ENCODE data around the gene NLGN3.

The NLGN3 gene

DNA sequence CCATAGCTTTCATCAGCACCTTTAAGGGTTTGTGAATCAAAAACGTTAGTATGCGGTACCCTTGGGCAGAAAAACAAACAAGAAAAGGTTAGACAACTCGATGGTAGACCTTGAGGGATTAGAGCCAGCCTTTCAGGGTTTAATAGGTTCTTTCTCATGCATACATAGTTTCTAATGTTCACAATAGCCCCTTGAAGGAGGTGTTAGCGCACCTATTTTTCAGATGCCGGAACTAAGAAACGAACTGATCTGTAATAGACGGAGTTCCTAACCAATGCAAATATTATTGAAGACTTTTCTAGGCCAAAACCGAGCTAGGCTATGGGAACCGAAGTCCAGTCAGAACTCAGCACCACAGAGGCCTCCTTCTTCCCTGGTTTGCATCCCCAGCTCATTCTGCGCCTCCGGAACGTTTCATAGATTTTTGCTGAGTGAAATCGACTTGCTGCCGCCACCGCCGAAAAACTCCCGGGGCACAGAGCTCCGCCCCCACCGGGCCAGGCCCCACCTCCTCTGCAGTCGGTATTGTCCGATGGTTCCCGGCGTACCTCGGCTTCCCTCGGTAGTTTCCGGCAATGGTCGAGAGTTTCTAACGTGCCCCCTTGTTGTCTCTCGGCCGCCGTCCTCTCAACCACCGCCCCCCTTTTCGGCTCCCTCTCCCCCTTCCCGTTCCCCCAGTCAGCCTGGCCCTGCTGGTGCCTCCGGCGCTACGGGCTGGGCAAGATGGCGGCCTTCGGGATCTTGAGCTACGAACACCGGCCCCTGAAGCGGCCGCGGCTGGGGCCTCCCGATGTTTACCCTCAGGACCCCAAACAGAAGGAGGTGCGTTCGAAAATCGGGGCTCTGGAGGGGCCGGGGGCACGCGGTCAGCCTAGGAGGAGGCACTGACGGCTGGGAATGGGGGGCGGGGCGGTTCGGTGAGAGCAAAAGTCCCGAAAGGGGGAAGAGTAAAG is 26.3 kb upstream of the NLGN3 start, which contains the start of gene MED12:
TSS of gene MED12 (plus strand) at position 565 of the 953 bp plus-strand sequence. CDS start at position 724, 159 bp downstream.
- DNase-seq, result peak; percentile 73

- DNase-seq, result no peak
Observed at GRCh38 chrX:71118985-71119535, 25.6 kb upstream of the NLGN3 start.

DNA sequence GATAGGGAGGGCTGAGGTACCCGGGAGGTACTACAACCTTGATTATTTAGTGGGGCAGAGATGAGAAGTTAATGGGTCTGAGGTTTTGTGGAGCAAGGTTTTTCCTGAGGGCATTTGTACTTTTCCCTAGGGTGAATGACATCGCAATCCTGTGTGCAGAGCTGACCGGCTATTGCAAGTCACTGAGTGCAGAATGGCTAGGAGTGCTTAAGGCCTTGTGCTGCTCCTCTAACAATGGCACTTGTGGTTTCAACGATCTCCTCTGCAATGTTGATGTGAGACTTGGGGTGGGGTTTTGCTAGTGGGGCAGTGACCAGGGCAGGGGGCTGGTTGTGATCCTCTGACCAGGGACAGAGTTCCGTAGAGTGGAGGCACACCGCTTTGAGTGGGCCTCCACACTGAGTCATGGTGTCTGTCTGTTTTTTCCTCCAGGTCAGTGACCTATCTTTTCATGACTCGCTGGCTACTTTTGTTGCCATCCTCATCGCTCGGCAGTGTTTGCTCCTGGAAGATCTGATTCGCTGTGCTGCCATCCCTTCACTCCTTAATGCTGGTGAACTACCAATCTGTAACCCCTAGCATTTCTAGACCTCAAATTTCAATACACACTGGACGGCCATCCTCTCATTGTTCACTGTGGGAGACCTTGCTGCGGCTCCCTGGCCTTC is 16.3 kb upstream of the NLGN3 start:
- DNase-seq, result no peak

GRCh38 chrX:71128915-71129765 is 15.5 kb upstream of the NLGN3 start:
- DNase-seq, result peak; percentile 75

DNA sequence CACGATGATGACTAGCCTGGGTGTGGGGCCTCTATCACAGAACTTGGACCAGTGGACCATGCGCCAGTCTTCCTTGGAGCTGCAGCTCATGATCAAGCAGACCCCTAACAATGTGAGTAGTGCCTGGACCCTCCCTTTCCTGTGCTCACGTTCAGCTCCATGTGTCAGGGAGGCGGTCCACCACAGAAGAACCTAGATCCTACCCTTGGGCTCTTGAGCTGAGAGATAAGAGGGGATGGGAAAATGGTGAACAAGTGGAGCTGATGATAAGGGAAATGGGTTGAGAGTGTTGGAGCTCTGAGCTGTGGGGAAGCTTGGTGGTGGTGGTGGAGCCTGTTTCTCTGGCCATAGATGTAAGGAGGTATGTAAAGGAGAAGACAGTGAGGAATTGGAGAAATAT is 13.1 kb upstream of the NLGN3 start:
- no peak for DNase-seq

DNA sequence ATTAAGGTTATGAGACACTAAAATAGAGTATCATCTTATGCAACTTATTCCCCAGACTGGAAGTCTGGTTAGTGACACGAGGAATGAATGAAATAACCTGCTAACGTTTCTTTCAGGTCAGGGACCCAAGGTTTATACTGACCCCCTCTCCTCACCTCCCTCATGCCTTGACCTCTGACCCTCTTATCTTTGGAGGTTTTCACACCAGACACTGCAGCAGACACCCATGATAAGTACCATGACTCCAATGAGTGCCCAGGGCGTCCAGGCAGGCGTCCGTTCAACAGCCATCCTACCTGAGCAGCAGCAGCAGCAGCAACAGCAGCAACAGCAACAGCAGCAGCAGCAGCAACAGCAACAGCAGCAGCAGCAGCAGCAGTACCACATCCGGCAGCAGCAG is 4.2 kb upstream of the NLGN3 start:
- DNase-seq, result no peak

- DNase-seq, result no peak
Observed at GRCh38 chrX:71143508-71143907, 1.1 kb upstream of the NLGN3 start.

- no peak for DNase-seq
Observed at GRCh38 chrX:71147496-71148277, 3.0 kb downstream of the NLGN3 start.

DNA sequence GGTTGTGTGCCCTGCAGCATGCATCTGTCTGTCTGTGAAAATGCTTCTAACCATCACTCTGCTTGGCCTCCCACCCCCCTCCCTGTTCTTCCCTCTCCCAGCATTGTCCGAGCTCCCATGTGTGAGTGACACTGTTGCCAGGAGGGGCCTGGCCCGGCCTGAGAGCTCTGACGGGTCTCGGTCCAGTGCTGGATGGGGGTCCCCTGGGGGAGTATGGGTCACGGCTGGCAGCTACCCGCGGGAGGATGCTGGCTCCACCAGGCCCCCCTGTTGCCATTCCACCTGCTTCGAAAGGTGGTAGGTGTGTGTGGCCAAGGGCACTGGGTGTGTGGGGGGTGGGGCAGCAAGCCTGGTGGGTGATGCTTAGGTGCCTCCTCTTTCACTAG is 3.6 kb downstream of the NLGN3 start:
- no peak for DNase-seq

DNA sequence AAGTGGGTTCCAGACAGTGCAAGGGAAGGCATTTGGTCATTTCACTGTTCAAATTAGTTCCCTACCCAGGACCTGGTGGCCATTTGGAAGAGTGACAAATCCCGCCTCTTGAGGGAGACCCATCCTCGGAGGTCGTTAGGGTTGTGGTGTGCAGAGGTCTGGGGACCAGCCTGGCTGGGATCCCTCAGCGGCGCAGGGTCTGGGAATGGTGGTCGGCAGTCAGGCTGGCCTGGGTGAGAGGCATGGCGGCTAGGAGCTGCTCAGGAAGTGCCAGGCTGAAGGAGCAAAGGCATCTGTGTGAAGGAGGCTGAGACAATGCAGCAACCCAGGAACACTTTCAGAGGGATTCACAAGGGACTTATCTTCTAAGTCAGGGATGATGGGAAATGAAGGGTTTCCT is 6.7 kb downstream of the NLGN3 start:
- DNase-seq, result no peak

DNA sequence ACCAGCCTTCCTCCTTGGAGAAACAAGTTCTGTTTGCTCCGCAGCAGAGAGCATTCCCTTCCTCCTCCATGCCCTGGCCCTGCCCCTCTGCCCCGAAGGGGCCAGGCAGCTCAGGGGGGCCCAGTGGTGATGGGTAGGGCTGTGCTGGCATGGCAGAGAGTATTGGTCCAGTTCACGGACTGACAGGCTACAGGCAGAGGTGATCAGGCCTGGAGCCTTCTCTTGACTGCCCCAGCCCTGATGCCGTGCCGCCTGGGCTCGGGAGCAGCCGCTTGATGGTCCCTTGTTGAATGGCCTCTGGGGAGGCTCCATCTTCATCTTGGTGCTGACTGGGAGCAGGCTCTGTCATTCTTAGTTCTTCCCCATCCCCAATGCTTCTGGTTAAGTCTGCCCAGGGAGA is 9.6 kb downstream of the NLGN3 start:
- no peak for DNase-seq

DNA sequence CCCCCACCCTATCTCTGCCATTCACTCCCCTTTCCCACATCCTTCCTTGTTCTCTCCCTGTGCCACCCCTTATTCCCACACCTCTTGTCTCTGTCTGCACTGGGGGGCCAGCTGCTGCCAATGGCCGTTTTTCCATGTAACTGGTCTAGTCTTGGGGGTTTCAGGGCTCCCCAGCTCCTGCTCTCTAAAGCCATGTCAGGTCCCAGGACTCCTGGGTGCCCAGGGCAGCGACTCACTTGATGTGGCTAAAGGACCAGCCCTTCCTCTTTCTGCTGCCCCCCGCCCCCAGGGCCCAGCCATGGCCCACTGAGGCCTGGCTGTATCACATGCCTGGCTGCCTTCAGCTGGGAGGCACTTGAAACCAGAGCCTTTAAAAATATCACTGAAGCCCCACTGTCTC is 10.0 kb downstream of the NLGN3 start:
- DNase-seq, result no peak

GRCh38 chrX:71158603-71159002 is 14.0 kb downstream of the NLGN3 start:
- no peak for DNase-seq

DNA sequence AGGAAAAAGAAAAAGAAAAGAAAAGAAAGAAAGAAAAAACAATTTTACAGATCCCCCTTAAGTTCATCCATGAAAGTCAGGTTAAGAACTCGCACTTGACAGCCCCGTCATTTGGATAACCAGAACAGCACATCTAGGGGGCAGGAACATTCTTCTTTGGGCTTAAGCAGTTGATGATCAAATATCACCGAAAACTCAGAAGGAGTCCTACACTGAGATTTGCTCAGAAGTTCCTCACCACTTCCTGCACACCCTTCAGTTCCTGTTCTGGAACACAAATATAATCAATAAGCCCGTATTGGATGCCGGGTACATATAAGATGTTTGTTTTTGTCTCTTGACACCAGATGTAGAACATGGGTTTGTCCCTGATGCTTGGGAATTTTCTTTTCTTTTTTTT is 14.7 kb downstream of the NLGN3 start:
- no peak for DNase-seq

DNA sequence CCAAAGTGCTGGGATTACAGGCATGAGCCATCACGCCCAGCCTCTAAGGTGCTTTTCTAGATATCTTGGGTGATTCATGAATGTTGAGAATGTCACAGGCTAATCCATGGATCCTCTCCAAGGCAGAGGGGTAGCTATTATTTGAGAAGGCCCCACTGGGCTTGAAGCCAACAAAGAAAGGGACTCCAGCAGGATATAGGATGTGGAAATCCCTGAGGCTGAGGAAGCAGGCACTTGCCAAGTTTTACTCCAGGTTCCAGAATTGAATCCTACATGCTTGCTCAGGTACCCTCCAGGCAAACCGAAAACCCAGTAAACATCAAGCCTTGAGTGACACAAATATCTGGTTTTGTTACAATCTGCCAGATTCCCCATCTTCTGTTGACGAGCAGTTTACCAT is 15.8 kb downstream of the NLGN3 start:
- DNase-seq, result no peak

GRCh38 chrX:71162981-71163380 is 18.3 kb downstream of the NLGN3 start:
- no peak for DNase-seq

DNA sequence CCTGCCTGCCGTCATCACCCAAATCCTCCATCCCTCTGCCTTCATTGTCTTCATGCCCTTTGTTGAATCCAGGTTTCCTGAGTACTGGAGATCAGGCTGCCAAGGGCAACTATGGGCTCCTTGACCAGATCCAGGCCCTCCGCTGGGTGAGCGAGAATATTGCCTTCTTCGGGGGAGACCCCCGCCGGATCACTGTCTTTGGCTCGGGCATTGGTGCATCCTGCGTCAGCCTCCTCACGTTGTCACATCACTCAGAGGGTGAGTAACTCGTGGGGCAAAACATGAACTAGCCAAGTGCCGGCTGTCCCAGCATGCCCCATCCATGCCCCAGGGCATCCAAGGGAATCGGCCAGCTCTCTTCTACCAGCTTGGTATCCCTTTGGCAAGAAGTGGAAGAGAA is 19.4 kb downstream of the NLGN3 start:
- no peak for DNase-seq

DNA sequence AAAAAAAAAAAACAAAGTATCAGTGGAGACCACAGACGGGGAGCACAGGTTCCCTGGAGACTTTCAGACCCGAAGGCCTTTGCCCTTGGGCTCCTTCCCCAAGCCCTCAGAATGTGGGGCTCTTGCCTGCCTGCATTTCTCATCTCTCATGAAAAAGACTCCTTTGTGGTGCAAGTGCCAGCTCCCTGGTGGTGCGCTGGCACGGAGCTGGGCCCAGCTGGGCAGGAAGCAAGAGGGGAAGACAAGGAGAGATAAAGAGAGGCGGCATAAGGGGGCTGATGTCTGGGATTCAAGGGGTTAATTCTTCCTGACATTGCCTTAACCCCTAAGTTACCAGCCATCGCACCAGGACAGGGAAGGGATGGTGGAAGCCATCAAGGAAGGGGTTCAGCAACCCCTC is 21.8 kb downstream of the NLGN3 start:
- DNase-seq, result no peak

DNA sequence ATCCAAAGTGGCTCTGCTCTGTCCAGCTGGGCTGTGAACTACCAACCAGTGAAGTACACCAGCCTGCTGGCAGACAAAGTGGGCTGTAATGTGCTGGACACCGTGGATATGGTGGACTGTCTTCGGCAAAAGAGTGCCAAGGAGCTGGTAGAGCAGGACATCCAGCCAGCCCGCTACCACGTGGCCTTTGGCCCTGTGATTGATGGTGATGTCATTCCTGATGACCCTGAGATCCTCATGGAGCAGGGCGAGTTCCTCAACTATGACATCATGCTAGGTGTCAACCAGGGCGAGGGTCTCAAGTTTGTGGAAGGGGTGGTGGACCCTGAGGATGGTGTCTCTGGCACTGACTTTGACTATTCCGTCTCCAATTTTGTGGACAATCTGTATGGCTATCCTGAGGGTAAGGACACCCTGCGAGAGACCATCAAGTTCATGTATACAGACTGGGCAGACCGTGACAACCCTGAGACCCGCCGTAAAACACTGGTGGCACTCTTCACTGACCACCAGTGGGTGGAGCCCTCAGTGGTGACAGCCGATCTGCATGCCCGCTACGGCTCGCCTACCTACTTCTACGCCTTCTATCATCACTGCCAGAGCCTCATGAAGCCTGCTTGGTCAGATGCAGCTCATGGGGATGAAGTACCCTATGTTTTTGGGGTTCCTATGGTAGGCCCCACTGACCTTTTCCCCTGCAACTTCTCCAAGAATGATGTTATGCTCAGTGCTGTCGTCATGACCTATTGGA is 22.6 kb downstream of the NLGN3 start:
- no peak for DNase-seq

DNA sequence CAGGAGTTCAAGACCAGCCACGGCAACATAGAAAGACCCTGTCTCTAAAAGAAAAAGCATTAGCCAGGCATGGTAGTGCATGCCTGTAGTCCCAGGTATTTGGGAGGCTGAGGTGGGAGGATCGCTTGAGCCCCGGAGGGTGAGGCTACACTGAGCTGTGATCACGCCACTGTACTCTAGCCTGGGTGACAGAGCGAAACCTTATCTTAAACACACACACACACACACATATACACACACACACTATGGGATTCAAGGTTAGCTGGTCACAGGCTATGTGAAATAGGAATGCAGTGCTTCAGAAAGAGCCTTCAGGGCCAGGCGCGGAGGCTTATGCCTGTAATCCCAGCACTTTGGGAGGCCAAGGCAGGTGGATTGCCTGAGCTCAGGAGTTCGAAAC is 23.5 kb downstream of the NLGN3 start:
- DNase-seq, result no peak

DNA sequence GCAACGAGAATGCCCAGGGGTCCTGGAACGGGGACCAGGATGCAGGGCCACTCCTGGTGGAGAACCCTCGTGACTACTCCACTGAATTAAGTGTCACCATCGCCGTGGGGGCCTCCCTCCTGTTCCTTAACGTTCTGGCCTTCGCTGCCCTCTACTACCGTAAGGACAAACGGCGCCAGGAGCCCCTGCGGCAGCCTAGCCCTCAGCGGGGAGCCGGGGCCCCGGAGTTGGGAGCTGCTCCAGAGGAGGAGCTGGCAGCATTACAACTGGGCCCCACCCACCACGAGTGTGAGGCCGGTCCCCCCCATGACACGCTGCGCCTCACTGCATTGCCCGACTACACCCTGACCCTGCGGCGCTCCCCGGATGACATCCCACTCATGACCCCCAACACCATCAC is 24.9 kb downstream of the NLGN3 start:
- no peak for DNase-seq
